Renal cortex interstitium (tissue), 11 donors: Measurements from ENCODE around the gene PPM1D. TPM values are rescaled to one million over a fixed set of nuclear protein-coding genes. Genes with fewer than 3 reads are reported as not detected.
"Not testable (repeated sequence)": the region's sequence is repeated elsewhere in the genome, so short reads cannot be mapped to it uniquely, and the experiment has no call there.

Source experiments
- DNase-seq, 11 donors: peaks; one replicate each; pipeline ENCODE4 v3.0.0-alpha.2; 2013; ENCODE audit warnings: low read depth in 9 of 11, low spot score in 4 of 11; ENCODE audit errors: extremely low read depth in 1 of 11
- polyA plus RNA-seq, 3 donors: library from polyadenylated mRNA; unstranded; fragments of 120-200 nt; gene quantifications; one replicate each; pipeline ENCODE4 v1.2.1, GENCODE V29; 2013; ENCODE audit not compliant: insufficient read length in 3 of 3

The PPM1D gene
- polyA plus RNA-seq, 3 donors: 20.3 to 24.9 (median 21.4) TPM

DNA sequence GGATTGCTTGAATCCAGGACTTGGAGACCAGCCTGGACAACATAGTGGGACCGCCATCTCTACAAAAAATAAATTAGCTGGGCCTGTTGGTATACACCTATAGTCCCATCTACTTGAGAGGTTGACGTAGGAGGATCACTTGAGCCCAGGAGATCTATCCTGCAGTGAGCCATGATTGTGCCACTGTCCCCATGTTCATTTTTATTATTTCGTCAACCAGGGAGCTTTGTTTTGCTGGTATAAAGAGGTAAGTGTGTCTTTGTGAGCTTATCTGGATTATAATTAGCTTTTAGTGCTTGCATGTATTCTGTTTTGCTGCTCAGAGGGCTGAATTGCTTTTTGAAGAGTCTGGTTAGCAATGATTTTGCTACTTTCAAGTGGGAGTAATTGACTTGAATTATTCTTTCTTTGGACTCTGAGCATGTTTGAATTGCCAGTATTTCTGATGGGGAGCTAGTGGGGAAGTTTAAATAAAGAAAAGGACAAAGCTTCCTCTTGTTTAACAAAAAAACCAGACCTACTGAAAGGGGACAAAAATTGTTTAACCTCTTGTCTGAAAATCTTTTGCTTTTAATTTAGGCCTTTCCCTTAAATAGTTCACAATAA is 46.0 kb downstream of the PPM1D start:
- DNase-seq: no peak

DNA sequence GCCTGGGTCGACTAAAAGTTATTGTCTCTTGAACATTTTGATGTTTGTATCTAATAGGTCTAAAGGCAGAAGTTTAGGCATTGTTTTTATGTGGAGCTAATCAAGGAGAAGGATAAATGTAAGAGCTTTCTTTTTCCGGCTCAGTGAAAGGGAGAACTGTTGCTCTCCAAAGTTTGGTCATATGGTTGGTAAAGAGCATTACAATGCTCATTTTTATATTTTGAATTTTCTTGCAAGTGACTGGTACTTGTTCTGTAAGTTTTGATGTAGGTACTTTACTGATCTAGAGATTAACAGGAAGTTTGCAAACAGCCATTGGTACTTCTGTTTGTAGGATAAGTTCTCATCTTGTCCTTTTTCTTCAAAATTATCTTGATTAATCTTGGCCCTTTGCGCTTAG is 46.7 kb downstream of the PPM1D start:
- DNase-seq: no peak

DNA sequence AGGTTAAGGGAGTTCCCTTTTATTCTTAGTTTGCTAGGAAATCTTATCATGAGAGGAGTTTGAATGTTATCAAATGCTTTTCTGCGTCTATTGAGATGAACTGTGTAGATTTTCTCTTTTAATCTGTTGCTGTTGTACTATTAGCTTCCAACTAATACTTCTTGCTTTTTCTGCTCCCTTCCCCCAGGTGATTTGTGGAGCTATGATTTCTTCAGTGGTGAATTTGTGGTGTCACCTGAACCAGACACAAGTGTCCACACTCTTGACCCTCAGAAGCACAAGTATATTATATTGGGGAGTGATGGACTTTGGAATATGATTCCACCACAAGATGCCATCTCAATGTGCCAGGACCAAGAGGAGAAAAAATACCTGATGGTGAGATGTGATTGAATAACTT is 47.7 kb downstream of the PPM1D start:
- DNase-seq: no peak

DNA sequence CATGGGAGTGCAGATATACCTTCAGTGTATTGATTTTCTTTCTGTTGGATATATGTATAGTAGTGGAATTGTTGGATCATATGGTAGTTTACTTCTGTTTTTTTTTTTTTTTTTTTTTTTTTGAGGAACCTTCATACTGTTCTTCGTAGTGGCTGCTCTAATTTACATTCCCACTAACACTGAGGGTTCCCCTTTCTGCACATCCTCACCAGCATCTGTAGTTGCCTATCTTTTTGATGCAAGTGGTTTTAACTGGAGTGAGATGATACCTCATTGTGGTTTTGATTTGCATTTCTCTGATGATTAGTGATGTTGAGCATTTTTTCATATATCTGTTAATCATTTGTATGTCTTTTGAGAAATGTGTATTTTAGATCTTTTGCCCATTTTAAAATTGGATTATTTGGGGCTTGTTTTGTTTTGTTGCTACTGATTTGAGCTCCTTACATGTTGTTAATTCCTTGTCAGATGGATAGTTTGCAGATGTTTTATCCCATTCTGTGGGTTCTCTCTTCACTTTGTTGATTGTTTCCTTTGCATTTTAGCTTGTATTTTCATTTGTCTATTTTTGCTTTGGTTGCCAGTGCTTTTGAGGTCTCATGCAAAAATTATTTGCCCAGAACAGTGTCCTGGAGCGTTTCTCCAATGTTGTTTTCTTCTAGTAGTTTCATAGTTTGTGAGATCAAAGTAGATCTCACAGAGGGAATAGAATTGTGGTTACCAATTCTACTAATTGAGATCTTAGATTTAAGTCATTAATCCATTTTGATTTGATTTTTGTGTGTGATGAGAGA is 52.7 kb downstream of the PPM1D start:
- no peak for DNase-seq

DNA sequence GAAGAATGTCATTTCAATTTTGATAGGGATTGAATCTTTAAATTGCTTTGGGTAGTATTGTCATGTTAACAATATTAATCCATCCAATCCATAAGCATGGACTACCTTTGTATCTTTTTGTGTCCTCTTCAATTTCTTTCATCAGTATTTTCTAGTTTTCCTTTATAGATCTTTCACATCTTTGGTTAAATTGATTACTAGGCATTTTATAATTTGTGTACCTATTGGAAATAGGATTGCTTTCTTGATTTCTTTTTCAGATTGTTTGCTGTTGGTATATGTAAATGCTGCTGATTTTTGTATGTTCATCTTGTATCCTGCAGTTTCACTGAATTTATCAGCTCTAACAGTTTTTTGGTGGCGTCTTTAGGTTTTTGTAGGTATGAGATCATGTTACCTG is 53.6 kb downstream of the PPM1D start:
- no peak for DNase-seq

DNA sequence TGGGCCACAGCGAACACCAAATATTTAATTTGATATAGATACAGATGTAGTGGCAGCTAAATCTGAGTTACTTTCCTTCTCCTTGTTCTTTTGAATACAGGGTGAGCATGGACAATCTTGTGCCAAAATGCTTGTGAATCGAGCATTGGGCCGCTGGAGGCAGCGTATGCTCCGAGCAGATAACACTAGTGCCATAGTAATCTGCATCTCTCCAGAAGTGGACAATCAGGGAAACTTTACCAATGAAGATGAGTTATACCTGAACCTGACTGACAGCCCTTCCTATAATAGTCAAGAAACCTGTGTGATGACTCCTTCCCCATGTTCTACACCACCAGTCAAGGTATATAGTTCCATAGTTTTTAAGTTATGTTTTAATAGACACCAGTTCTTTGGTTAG is 56.5 kb downstream of the PPM1D start:
- DNase-seq: no peak

DNA sequence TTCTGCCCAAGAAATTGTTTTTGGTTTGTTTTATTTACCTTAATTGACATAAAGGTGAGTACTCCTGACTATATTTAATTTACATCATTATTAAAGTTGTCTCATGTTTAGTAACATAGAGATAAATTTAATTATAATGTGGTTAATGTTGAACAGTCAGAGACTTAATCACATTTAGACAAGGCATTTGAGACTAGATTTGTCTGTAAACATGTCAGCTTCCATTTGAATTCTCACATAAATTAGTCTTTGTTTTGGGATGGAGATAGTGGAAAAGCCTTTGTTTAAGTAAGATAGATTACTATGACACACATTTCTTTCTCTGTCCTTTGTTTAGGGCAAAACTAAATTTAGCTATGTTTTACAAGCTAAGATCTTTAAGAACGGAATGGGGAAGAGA is 59.2 kb downstream of the PPM1D start:
- no peak for DNase-seq

DNA sequence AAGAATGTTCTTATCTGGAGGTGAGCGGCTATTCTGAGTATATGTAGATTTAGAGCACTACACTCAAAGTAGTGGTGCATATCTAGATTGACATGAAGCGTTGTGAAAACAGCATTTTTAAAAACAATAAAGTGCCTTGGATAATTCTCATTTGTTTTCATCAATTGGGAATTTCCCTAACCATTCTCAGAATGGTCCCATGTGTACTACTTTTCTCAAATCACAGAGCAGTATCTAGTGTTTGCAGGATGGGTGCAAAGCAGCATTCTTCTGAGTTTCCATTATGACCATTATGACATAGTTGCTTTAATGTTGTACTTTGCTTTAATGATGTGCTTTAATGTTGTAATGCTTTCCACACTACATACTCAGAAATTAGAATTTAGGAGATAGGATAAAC is 61.5 kb downstream of the PPM1D start:
- no peak for DNase-seq

DNA sequence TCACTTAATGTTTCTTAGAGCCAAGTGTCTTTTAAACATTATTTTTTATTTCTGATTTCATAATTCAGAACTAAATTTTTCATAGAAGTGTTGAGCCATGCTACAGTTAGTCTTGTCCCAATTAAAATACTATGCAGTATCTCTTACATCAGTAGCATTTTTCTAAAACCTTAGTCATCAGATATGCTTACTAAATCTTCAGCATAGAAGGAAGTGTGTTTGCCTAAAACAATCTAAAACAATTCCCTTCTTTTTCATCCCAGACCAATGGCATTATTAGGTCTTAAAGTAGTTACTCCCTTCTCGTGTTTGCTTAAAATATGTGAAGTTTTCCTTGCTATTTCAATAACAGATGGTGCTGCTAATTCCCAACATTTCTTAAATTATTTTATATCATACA is 64.0 kb downstream of the PPM1D start:
- no peak for DNase-seq

DNA sequence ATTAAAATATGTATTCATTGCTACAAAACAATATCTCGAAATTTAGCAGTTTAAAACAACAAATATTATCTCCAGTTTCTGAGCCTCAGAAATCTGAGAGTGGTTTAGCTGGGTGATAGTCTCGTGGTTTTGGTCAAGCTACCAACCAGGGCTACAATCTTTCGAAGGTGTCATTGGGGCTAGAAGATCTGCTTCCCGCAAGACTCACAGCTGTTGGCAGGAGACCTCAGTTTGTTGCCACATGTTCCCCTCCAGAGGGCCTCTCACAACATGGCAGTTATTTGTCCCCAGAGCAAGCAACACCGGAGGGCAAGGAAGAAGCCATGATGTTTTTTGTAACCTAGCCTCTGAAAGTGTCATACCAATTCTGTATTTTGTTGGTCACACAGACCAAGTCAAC is 65.6 kb downstream of the PPM1D start:
- DNase-seq: no peak

DNA sequence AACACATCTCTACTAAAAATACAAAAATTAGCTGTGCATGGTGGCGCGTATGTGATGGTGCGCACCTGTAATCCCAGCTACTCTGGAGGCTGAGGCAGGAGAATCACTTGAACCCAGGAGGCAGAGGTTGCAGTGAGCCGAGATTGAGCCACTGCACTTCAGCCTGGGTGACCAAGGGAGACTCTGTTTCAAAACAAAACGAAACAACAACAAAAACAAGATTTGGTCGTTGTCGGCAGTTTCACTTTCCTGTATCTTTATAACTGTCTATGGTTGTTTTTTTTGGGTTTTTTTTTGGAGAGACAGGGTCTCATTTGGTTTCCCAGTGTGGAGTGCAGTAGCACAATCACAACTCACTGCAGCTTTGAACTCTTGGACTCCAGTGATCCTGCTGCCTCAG is 68.7 kb downstream of the PPM1D start:
- not testable (repeated sequence) for DNase-seq

DNA sequence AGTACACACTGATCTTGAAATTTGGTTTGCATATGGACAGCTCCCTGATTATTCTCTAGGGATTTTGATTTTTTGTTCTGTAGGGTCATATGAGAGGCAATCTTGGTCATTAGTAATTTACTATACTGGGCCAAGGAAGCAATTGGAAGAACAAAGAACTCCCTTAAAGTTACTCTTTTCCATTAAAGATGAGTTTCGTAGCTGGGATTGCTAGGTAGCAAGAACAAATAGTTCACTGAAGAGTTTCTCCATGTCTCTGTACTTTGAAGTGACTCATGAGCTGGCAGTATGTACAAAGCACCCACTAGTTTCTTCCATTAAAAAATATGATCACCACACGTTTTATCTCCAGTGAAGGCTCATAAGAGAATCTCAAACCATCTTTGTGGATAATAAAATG is 71.5 kb downstream of the PPM1D start:
- DNase-seq: no peak

DNA sequence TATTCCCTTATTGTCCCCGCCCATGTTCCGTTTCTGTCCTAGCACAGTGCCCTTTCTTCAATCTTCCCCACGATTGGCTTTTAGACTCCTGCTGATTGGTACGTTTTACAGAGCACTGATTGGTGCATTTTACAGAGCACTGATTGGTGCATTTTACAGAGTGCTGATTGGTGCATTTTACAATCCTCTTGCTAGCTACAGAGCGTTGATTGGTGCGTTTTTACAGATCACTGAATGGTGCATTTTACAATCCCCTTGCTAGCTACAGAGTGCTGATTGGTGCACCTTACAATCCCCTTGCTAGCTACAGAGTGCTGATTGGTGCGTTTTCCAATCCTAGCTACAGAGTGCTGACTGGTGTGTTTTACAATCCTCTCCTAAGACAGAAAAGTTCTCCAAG is 74.6 kb downstream of the PPM1D start:
- not testable (repeated sequence) for DNase-seq

DNA sequence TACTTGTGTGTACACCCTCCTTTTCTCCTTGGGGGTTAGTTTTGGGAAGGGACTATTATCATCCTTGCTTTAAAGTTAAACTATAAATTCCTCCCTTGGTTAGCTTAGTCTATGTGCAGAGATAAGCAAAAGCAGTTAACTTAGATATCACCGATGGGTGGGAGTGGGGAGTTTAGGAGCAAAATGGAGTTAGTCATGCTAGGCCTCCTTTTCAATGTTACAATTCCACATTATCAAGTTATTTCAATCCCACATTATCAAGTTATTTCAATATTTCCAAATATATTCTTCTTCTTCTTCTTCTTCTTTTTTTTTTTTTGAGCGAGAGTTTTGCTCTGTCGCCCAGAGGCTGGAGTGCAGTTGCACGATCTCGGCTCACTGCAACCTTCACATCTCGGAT is 76.0 kb downstream of the PPM1D start:
- no peak for DNase-seq

DNA sequence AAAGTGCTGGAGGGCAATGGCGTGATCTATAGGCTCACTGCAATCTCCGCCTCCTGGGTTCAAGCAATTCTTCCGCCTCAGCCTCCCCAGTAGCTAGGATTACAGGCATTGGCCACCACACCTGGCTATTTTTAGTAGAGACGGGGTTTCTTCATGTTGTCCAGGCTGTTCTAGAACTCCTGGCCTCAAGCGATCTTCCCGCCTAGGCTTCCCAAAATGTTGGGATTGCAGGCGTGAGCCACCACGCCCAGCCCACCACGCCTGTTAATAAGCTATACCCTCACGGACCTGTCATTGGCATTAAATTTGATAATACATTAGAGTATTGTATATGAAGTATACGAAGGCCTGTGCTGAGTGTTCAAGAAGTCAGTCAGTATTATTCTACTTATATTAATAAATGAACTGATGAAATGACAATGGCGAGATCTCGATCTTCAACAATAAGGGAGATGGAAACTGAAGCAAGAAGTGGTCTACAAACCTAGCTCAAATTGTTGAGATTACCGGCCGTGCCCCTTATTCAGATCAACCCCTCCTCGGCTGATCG is 76.8 kb downstream of the PPM1D start:
- peak in 1 of 11 donors; percentile 4 for DNase-seq

DNA sequence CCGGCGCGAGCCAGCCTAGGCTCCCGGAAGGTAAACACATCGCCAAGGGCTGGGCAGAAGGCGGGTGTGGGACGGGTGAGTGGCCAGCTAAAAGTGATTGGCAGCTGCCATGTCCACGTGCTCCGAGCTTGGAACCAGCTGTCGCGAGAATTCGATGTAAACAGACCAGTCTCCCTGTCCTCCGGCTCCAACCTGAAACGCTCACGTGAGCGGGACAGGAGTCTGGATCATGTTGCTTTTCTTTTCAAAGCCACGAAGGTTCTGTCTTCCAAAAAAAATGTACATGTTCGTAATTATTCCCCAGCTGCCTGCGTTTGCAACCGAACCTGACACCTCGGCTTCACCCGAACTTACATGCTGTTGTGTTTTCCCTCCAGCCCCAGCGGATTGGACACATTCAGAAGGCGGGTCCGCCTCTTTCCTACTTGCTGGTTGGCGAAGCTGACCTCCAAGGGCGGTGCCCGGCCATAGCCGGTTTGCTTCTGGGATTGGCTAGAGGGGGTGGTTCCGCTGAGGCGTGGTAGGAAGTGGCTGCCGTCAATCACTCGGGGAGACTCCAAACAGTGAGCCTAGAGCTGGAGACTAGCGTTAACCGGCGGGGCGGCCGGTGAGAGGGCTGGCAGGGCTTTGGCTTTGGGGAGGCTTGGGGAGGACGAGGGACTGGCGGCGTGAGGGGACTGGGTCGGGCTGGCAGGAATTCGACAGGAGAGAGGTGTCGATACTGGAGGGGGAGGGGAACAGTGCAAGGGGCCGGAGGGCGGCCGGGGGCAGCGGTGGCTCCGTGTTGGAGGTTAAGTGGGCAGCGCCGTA is 77.5 kb downstream of the PPM1D start, which contains the start of gene BCAS3:
TSS of gene BCAS3 (plus strand) at position 544 of the 810 bp plus-strand sequence.
- peak; percentile 94 to 99 (median 97) for DNase-seq

DNA sequence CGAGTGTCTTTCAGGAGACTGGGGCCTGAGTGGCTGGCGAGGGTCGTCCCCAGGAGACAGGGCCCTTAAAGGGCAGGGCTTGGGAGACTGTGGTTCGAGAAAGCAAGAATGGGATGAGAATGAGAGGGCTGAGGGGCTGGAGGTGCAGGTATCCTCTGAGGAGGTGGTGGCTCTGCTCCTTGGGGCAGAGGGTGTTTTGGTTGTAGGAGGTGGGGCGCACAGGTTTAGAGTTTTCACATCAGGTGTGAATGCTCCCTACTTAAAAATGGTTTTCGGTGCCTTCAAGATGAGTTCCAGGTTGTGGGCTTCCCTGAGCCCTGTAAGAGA is 78.1 kb downstream of the PPM1D start:
- peak in 1 of 11 donors; percentile 1 for DNase-seq

DNA sequence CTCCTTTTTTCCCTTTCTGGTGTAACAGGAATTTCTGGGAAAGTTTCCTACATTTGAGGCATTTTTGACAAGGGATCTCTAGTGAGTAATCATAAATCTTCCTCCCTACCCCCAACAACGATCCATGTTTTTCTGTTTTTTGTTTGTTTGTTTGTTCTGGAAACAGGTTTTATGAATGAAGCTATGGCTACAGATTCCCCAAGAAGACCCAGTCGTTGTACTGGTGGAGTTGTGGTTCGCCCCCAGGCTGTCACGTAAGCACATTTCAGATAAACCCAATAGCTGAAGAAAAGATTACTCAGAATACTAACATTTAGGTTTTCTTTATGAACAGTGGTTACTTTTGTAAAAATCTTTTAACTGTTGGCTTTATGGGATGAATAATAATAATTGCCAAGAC is 79.3 kb downstream of the PPM1D start:
- no peak for DNase-seq

DNA sequence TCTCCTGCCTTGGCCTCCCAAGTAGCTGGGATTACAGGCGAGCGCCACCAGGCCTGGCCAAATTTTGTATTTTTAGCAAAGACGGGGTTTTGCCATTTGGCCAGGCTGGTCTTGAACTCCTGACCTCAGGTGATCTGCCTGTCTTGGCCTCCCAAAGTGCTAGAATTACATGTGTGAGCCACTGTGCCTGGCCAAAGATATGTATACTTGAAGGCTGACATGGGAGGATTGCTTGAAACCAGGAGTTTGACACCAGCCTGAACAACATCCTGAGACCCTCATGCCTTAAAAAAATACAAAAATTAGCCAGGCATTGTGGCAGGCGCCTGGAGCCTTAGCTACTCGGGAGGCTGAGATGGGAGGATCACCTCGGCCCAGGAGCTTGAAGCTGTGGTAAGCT is 80.8 kb downstream of the PPM1D start:
- DNase-seq: no peak

DNA sequence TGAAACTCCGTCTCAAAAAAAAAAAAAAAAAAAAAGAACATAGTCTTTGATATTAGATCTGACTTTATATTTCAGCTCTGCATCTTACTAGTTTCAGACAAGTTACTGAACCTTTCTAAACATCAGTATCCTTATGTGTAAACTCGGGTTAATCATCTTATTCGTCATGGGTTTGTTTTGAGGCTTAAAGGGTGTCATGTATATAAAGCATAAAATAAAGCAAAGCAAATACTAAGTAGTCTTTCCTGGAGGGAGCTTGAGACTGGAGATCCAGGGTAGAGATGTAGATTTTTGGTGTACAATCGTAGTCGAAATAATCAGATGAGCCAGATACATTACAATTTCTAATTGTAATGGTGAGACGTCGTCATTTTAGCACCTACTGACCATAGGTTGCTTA is 85.4 kb downstream of the PPM1D start:
- DNase-seq: no peak
